B cell (primary cell): Measurements from ENCODE around the gene RPP38.

ENCODE experiments used
- CTCF ChIP-seq: fragments of 200-600 bp; IDR thresholded peaks from one replicate; pipeline ENCODE4 v1.8.0; 2022; ENCODE audit warnings: antibody characterized with exemption, mild to moderate bottlenecking
- EZH2 ChIP-seq: IDR thresholded peaks from 2 replicates; pipeline ENCODE4 v1.6.1; 2012; ENCODE audit warnings: borderline replicate concordance, low read depth, mild to moderate bottlenecking, moderate library complexity, low read length; ENCODE audit not compliant: insufficient read depth, poor library complexity, severe bottlenecking

- TF ChIP-seq CTCF (no peak), EZH2 (no peak)
Measured at GRCh38 chr10:15067154-15067553, 30.0 kb upstream of the RPP38 start.
